GM21526 (cell line): Measurements from ENCODE around the gene PLTP.
"Not testable (repeated sequence)": the region's sequence is repeated elsewhere in the genome, so short reads cannot be mapped to it uniquely, and the experiment has no call there.

Experiments used
- ATAC-seq: cut with Tn5 transposase; IDR thresholded peaks from one replicate; pipeline ENCODE4 v1.9.1; 2021; ENCODE audit warnings: moderate library complexity; ENCODE audit not compliant: unreplicated experiment, low FRiP score

The PLTP gene

GRCh38 chr20:45880988-45881788 lies 30.8 kb downstream of the PLTP start, which contains the start of gene ZSWIM1:
ZSWIM1 (plus strand) TSS chr20:45881227; CDS start chr20:45882593, 1,366 bp downstream.
- peak; percentile 95 for ATAC-seq

GRCh38 chr20:45878076-45878761 lies 33.7 kb downstream of the PLTP start:
- ATAC-seq = no peak

GRCh38 chr20:45874576-45874975 lies 37.4 kb downstream of the PLTP start:
- no peak for ATAC-seq

- not testable (repeated sequence) for ATAC-seq
Measured at GRCh38 chr20:45874104-45874481, 37.9 kb downstream of the PLTP start.

GRCh38 chr20:45873409-45874103 lies 38.4 kb downstream of the PLTP start:
- no peak for ATAC-seq

GRCh38 chr20:45872626-45873025 lies 39.3 kb downstream of the PLTP start:
- ATAC-seq = no peak

- ATAC-seq = no peak
Measured at GRCh38 chr20:45867819-45868176, 44.2 kb downstream of the PLTP start.

GRCh38 chr20:45867136-45867818 lies 44.7 kb downstream of the PLTP start:
- ATAC-seq = no peak

GRCh38 chr20:45866454-45866853 lies 45.5 kb downstream of the PLTP start:
- ATAC-seq = no peak

GRCh38 chr20:45863543-45864470 lies 48.1 kb downstream of the PLTP start:
- no peak for ATAC-seq

- ATAC-seq = no peak
Measured at GRCh38 chr20:45861221-45862075, 50.5 kb downstream of the PLTP start.

GRCh38 chr20:45860560-45861220 lies 51.3 kb downstream of the PLTP start:
- no peak for ATAC-seq

- ATAC-seq = no peak
Measured at GRCh38 chr20:45859916-45860315, 52.0 kb downstream of the PLTP start.

- peak; percentile 17 for ATAC-seq
Measured at GRCh38 chr20:45857882-45858216, 54.1 kb downstream of the PLTP start.

- ATAC-seq = peak; percentile 87
Measured at GRCh38 chr20:45857114-45857881, 54.7 kb downstream of the PLTP start, which contains the start of the genes ACOT8 and ZSWIM3. ACOT8 (minus strand) TSS chr20:45857392; CDS start chr20:45857315, 77 bp downstream. ZSWIM3 (plus strand) TSS chr20:45857614; CDS start chr20:45857826, 212 bp downstream.

GRCh38 chr20:45853484-45853883 lies 58.5 kb downstream of the PLTP start:
- no peak for ATAC-seq

GRCh38 chr20:45852326-45852725 lies 59.6 kb downstream of the PLTP start:
- ATAC-seq = no peak
